GM19467 (cell line): ENCODE results near the gene HYAL2.
"Not testable (repeated sequence)": the region's sequence is repeated elsewhere in the genome, so short reads cannot be mapped to it uniquely, and the experiment has no call there.

Experiments
- ATAC-seq: cut with Tn5 transposase; IDR thresholded peaks from one replicate; pipeline ENCODE4 v1.9.1; 2021; ENCODE audit warnings: mild to moderate bottlenecking, moderate library complexity; ENCODE audit not compliant: unreplicated experiment

HYAL2 gene

GRCh38 chr3:50314816-50315215 is 7.7 kb downstream of the HYAL2 start:
- ATAC-seq, result no peak

GRCh38 chr3:50314342-50314741 is 8.2 kb downstream of the HYAL2 start:
- no peak for ATAC-seq

DNA sequence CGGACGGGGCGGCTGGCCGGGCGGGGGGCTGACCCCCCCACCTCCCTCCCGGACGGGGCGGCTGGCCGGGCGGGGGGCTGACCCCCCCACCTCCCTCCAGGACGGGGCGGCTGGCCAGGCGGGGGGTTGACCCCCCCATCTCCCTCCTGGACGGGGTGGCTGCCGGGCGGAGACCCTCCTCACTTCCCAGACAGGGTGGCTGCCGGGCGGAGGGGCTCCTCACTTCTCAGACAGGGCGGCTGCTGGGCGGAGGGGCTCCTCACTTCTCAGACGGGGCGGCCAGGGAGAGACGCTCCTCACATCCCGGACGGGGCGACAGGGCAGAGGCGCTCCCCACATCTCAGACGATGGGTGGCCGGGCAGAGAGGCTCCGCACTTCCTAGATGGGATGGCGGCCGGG is 10.5 kb downstream of the HYAL2 start:
- ATAC-seq, result not testable (repeated sequence)

- ATAC-seq, result no peak
Measured at GRCh38 chr3:50304601-50305000, 17.9 kb downstream of the HYAL2 start.

DNA sequence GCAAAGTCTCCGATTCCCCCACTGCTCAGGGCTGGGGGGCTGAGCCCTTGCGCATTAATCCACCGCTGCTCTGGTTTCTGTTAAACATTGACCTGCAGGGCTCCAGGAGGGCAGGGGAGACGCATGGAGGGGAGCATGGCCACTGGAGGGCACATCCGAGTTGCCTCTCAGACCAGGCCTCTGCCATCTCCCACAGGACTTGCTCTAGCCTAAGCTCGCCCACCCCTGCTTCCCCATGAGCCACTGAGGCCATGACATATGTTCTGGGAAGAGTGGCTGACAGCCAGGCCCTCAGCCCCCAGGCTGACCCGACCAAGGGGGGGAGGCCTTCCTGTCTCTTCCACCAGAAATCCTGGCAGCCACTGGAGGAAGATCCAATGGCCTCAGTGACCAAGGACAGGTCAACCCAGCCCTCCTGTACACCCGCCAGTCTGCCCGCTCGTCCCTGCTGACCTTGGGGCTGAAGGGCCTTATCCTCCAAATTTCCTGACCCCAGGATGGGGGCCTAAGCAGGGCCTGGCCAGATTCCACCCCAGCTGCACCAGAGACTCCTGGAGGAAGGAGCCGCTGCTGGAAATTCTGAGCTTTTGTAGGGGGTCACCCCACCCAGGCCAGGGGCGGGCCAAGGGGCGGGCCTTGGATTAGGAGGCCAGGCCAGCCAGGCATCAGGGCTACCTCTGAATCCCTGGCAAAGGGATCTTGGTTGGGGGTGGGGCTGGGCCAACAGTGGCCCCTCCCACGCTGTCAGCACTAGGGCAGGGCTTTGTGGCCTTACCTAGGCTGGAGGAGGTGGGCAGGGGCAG is 19.3 kb downstream of the HYAL2 start, which contains the start of gene HYAL1:
Gene HYAL1 (minus strand): TSS at position 562 of the 803 bp plus-strand sequence. CDS start 618 bp downstream, outside the sequence.
- ATAC-seq, result no peak

DNA sequence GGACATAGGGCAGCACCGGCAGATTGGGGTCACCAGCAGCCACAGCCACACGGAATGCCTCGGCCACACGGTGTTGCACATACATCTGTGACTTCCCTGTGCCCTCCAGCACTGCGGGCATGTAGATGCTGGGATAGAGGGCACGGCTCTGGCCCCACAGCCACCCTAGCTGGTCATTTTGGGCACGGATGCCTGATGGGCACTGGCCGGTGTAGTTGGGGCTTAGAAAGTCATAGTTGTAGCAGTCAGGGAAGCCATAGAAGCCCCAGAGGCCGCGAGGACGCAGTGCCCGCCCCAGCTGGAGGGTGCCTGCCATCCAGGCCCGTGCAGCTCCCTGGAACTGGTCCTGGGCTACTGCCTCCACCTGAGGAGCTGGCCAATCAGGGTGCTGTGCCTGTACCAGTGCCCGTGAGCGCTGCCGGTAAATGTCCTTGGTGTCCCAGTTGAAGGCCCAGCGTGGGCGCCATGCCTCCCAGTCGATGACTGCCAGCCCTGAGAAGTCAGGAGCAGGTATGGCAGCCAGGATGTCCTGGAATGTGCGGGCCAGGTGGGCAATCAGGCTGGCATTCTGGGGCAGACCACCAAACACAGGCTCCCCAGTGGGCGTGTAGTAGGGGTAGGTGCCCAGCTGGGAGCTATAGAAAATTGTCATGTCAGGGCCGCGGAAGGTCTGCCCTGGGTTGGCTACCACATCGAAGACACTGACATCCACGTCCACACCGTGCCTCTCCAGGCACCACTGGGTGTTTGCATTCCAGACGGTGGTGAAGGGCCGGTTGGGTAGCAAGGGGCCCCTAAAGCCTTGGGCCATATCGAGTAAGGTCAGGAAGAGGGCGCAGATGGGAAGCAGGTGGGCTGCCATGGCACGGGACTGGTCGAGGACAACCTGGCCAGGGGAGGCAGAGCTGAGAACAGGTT is 20.2 kb downstream of the HYAL2 start:
- ATAC-seq, result no peak

- no peak for ATAC-seq
Measured at GRCh38 chr3:50300681-50301254, 21.8 kb downstream of the HYAL2 start.

DNA sequence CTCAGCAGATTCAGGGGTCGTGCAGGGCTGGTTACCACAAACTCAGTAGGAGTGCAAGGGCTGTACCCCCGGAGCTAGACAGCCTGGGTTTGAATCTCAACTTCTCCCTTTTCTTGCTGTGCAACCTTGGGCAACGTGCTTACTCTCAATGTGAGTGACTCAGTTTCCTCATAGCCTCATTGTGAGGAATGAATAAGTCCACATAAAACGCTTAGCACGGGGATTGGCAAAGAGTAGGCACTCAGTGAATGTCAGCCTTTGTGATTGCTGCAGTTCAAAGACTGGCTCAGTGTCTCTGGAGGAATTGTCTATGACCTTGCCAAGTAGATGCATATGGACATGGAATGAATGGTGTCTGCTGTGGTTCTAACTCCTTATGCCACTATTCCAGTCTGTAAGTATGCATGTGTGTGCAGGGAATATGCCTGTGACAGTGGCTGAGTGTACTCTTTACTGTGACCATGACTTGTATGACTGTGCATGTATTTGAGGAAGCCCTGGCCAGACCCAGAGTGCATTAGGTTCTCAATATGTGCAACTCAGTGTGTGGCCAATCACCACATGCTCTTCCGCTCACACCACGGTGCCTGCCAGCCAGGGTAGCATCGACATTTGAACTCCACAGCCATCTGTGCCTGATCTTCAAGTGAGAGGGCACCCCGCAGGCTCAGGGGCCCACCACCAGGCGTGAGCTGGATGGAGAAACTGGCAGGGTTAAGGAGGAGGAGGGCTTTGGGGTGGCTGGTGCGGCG is 22.4 kb downstream of the HYAL2 start:
- ATAC-seq, result no peak

DNA sequence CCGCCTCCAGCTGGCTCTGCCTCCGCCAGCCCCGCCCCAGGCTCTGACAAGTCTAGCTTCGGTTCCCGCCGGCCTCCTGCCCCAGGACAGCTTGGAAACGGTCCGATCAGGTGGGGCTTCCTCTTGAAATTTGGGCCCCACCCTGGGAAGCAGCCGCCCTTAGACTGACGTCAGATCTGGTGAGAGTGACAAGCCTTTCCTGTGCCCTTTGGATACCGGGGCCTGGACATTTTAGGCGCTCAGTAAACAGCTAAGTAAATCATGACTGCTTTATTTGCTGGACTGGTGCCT is 23.0 kb downstream of the HYAL2 start:
- ATAC-seq, result no peak

DNA sequence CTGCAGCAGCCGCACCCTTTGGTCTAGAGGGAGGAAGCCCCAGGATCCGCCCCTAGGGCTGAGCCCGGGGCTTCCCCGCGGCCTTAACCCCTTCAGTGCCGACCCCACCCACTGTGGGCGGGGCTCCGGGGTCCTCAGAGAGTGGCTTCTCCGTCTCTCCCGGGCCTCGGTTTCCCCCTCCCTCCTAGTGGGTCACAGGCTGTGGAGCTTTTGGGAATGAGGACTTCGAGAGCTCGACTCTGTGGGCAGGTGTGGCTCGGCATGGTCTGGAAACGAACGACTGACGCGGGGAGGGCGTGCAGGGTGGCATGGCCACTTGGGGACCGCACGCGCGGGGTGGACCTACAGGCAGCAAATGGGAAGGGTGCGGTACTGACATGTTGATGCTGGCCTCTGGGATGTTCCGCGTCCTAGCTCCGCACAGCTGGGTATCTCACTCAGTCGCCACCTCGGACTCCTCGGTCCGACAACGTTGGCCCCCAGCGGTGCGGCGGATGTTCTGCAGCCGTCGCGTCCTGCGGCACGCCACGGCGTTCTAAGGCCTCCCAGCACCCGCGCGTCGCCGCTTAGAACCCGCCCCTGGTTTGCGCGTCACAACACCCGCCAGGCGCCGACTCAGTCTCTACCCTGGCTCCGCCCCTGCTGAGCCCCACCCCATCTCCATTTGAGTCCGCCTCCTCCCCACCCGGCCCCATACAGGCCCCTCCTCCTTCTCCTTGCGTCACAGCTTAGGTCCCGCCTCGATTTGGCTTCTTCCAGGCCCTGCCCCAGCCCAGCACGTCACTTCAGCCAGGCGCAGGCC is 23.5 kb downstream of the HYAL2 start, which contains the start of the genes HYAL3 and NAA80:
Gene HYAL3 (minus strand): TSS at position 570 of the 802 bp plus-strand sequence. CDS start 3,803 bp downstream, outside the sequence.
Gene NAA80 (minus strand): TSS at position 570 of the 802 bp plus-strand sequence. CDS start 1,942 bp downstream, outside the sequence.
- peak; percentile 77 for ATAC-seq

- no peak for ATAC-seq
Measured at GRCh38 chr3:50297896-50298725, 24.4 kb downstream of the HYAL2 start.

- ATAC-seq, result no peak
Measured at GRCh38 chr3:50297384-50297775, 25.2 kb downstream of the HYAL2 start.

GRCh38 chr3:50296721-50297383 is 25.7 kb downstream of the HYAL2 start:
- ATAC-seq, result no peak

- no peak for ATAC-seq
Measured at GRCh38 chr3:50295553-50296431, 26.8 kb downstream of the HYAL2 start.

DNA sequence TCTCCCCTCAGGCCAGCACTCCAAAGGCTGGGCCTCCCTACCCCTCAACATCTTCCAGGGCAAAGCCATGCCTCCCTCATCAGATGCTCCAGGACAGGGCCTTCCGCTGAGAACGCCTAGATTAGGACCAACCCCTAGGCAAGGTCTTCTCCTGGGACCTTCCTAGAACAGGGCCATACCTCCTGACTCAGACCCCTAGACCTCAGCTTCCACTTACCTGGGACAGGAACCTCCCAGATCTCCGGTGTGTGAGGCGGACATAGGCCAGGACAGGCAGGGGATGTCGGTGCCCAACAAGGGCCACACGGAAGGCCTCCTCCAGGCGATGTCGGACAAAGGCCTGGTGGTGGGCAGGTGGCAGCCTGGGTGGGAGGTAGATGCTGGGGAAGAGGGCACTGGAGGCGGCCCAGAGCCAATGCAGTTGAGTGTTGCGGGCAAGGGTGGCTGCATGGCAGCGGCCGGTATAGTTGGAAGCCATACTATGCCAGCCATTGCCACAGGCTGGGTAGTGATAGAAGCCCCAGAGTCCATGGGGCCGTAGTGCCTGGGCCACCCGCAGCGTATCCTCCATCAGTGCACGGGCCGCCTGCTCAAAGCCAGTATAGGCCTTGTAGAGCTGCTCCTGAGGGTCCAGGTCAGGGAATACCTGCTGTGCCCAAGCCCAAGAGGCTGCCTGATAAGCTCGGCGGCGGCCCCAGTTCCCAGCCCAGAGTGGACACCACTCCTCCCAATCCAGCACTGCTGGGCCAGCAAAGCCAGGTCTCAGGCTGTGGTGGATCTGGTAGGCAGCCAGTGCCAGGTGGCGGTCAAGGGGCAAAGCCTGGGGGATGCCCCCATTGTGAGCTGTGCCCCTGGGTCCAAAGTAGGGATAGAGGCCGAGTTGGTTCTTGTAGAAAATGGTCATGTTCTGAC is 27.8 kb downstream of the HYAL2 start:
- ATAC-seq, result no peak

DNA sequence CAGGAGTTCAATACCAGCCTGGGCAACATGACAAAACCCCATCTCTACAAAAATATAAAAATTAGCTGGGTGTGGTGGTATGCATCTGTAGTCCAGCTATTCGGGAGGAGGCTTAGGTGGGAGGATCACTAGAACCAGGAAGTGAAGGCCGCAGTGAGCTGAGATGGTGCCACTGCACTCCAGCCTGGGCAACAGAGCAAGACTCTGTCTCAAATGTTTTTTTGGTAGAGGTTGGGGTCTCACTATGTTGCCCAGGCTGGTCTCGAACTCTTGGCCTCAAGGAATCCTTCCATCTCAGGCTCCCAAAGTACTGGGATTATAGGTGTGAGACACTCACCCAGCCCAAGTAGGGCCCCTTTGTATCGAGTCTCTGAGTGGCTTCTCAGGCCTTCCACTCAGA is 28.5 kb downstream of the HYAL2 start:
- no peak for ATAC-seq
